K562 (cell line): ENCODE results near the gene CFAP52. TPM values are rescaled to one million over a fixed set of nuclear protein-coding genes. Genes with fewer than 3 reads are reported as not detected.

ENCODE experiments used
- ATAC-seq: fragments of 200-7000 bp; cut with Tn5 transposase; 3 replicates; pipeline ENCODE4 v1.9.1; 2020; ENCODE audit warnings: moderate library complexity
- BruUV-seq: library from RNA; stranded (reverse); fragments of 400-500 nt; replicated peaks from 2 replicates; lab custom pipeline; 2021; lab: Mats Ljungman, UMichigan
- CTCF ChIA-PET: fragments of 300-600 bp; formaldehyde crosslinking; extraction: SDS; loops from one replicate; lab custom pipeline; 2021; ENCODE audit warnings: low intra/inter-chr PET ratio; lab: Yijun Ruan, JAX
- POLR2A ChIA-PET: fragments of 300-600, 350-650 bp; sonication (Branson Sonifier 250); formaldehyde crosslinking; extraction: SDS; loops from one replicate; lab custom pipeline; 2021; ENCODE audit warnings: antibody characterized with exemption, inconsistent platforms; lab: Yijun Ruan, JAX
- DNase-seq, 4 experiments: peaks; one replicate each; pipeline versions ENCODE4 v3.0.0 to v3.0.0-alpha.2; 2011 to 2018; ENCODE audit warnings: low spot score in 3 of 4, mixed read lengths in 3 of 4; ENCODE audit errors: extremely low read depth in 1 of 4
- FAIRE-seq: peaks from 2 replicates; lab custom pipeline; 2011; peaks lifted over from hg19 to GRCh38; lab: Jason Lieb, UNC
- H2AFZ ChIP-seq: 2 replicates; pipeline ENCODE4 v1.6.0; 2011; ENCODE audit warnings: low read depth, low read length, control low read depth, inconsistent platforms
- H3K27ac ChIP-seq: fragments of 200-600 bp; 3 replicates; pipeline ENCODE4 v1.8.0; 2011; ENCODE audit warnings: low read depth, mild to moderate bottlenecking, control low read depth, inconsistent platforms, low read length, moderate library complexity, mixed read lengths; ENCODE audit errors: extremely low read depth
- H3K27me3 ChIP-seq, 2 experiments: fragments of 300-600 bp in 1 of 2; 2 replicates in 1 of 2; 3 replicates in 1 of 2; pipeline versions ENCODE4 v1.6.0 to v1.8.0; 2011; ENCODE audit warnings: inconsistent platforms in 2 of 2, low read length in 2 of 2, mild to moderate bottlenecking in 1 of 2, mixed read lengths in 1 of 2, moderate library complexity in 1 of 2; ENCODE audit not compliant: control insufficient read depth in 2 of 2, insufficient read depth in 2 of 2
- H3K36me3 ChIP-seq: fragments of 300-600 bp; 3 replicates; pipeline ENCODE4 v1.8.0; 2011; ENCODE audit warnings: mild to moderate bottlenecking, low read length, inconsistent platforms; ENCODE audit not compliant: control insufficient read depth, insufficient read depth
- H3K4me1 ChIP-seq, 2 experiments: fragments of 200-600 bp in 1 of 2; replicated peaks in 1 of 2; 2 replicates in 1 of 2; 3 replicates in 1 of 2; pipeline versions ENCODE4 v1.5.1 to v1.8.0; 2011; ENCODE audit warnings: inconsistent platforms in 2 of 2, low read length in 2 of 2, mild to moderate bottlenecking in 1 of 2, mixed read lengths in 1 of 2, moderate library complexity in 1 of 2; ENCODE audit not compliant: control insufficient read depth in 2 of 2, insufficient read depth in 2 of 2
- H3K4me2 ChIP-seq: 2 replicates; pipeline ENCODE4 v1.6.1; 2011; ENCODE audit warnings: low read length, control low read depth, inconsistent platforms, mixed read lengths; ENCODE audit not compliant: insufficient read depth
- H3K4me3 ChIP-seq: fragments of 200-600 bp; sonication (generic), shearing (Covaris generic); 2 replicates; pipeline ENCODE4 v1.5.1; 2016; ENCODE audit warnings: control low read depth, inconsistent platforms
- H3K79me2 ChIP-seq: fragments of 200-600 bp; 3 replicates; pipeline ENCODE4 v1.8.0; 2011; ENCODE audit warnings: low read length, inconsistent platforms; ENCODE audit not compliant: control insufficient read depth, insufficient read depth
- H3K9ac ChIP-seq, 2 experiments: 2 replicates each; pipeline versions ENCODE4 v1.6.0 to v1.6.1; 2011; ENCODE audit warnings: low read depth in 2 of 2, low read length in 2 of 2, control low read depth in 1 of 2, inconsistent platforms in 1 of 2, mild to moderate bottlenecking in 1 of 2, mixed read lengths in 1 of 2; ENCODE audit not compliant: insufficient read depth in 1 of 2
- H3K9me1 ChIP-seq: one replicate; pipeline ENCODE4 v1.6.0; 2011; ENCODE audit warnings: inconsistent platforms, mild to moderate bottlenecking, low read length, moderate library complexity; ENCODE audit not compliant: control insufficient read depth, insufficient read depth
- H3K9me3 ChIP-seq: replicated peaks from 2 replicates; pipeline ENCODE4 v1.5.1; 2011; ENCODE audit warnings: low read depth, low read length, inconsistent platforms; ENCODE audit not compliant: control insufficient read depth, insufficient read depth
- H4K20me1 ChIP-seq: replicated peaks from 2 replicates; pipeline ENCODE4 v1.6.1; 2011; ENCODE audit warnings: low read length, inconsistent platforms, mixed read lengths; ENCODE audit not compliant: control insufficient read depth, insufficient read depth
- BCL6 ChIP-seq: fragments of 250-450 bp; sonication (Bioruptor Pico); IDR thresholded peaks from 2 replicates; pipeline ENCODE4 v1.4.0; 2020
- EP400 ChIP-seq: fragments of 450-650 bp; IDR thresholded peaks from 2 replicates; pipeline ENCODE4 v1.6.1; 2017; ENCODE audit warnings: antibody characterized with exemption, mild to moderate bottlenecking, moderate library complexity
- GTF2F1 ChIP-seq: IDR thresholded peaks from 2 replicates; pipeline ENCODE4 v1.6.1; 2011; ENCODE audit warnings: low read depth, low read length, improper control_type of control experiment
- HCFC1 ChIP-seq: IDR thresholded peaks from 2 replicates; pipeline ENCODE4 v1.6.1; 2012; ENCODE audit warnings: low read depth, low read length, improper control_type of control experiment
- HLTF ChIP-seq: fragments of 450-650 bp; IDR thresholded peaks from 2 replicates; pipeline ENCODE4 v1.6.1; 2016
- MAFF ChIP-seq: IDR thresholded peaks from 2 replicates; pipeline ENCODE4 v1.6.1; 2012; ENCODE audit warnings: low read length, improper control_type of control experiment
- MAFG ChIP-seq: fragments of 450-650 bp; conservative IDR thresholded peaks from 2 replicates; pipeline ENCODE4 v1.6.1; 2016; ENCODE audit warnings: missing genetic modification characterization, missing compliant biosample characterization
- MTA2 ChIP-seq: fragments of 450-650 bp; IDR thresholded peaks from 2 replicates; pipeline ENCODE4 v1.6.1; 2016; ENCODE audit warnings: low read depth
- NFE2 ChIP-seq: IDR thresholded peaks from 2 replicates; pipeline ENCODE4 v1.6.1; 2014; ENCODE audit warnings: antibody characterized with exemption, low read depth
- PCBP2 ChIP-seq: fragments of 200-400 bp; formaldehyde crosslinking; IDR thresholded peaks from 2 replicates; pipeline ENCODE4 v1.6.1; 2018; ENCODE audit warnings: low read length, low read depth, mild to moderate bottlenecking, moderate library complexity; ENCODE audit not compliant: poor library complexity, severe bottlenecking
- SETDB1 ChIP-seq: IDR thresholded peaks from one replicate; pipeline ENCODE4 v1.6.1; 2012; ENCODE audit warnings: low read length, control low read depth, inconsistent platforms
- SMARCB1 ChIP-seq: IDR thresholded peaks from 2 replicates; pipeline ENCODE4 v1.6.1; 2011; ENCODE audit warnings: improper control_type of control experiment, low read depth; ENCODE audit not compliant: insufficient read length
- YBX1 ChIP-seq: fragments of 450-650 bp; IDR thresholded peaks from 2 replicates; pipeline ENCODE4 v1.7.1; 2016; ENCODE audit warnings: mild to moderate bottlenecking
- YY1 ChIP-seq, 3 experiments: IDR thresholded peaks; 2 replicates each; pipeline ENCODE4 v1.6.1; 2011; ENCODE audit warnings: low read length in 2 of 3, mild to moderate bottlenecking in 2 of 3, moderate library complexity in 2 of 3, borderline replicate concordance in 1 of 3, control low read depth in 1 of 3, low read depth in 1 of 3; ENCODE audit not compliant: insufficient read depth in 3 of 3, insufficient replicate concordance in 2 of 3, control insufficient read depth in 1 of 3, insufficient read length in 1 of 3; ENCODE audit errors: extremely low read depth in 1 of 3
- ZFP30 ChIP-seq: fragments of 250-450 bp; sonication (Bioruptor Pico); IDR thresholded peaks from 2 replicates; pipeline ENCODE4 v1.8.0; 2022; ENCODE audit warnings: moderate library complexity, mild to moderate bottlenecking, inconsistent platforms, borderline replicate concordance
- ZNF217 ChIP-seq: sonication (generic); formaldehyde crosslinking; IDR thresholded peaks from 2 replicates; pipeline ENCODE4 v1.8.0; 2022; ENCODE audit warnings: mild to moderate bottlenecking, missing genetic modification reagents
- ZNF316 ChIP-seq: fragments of 450-650 bp; IDR thresholded peaks from 2 replicates; pipeline ENCODE4 v1.6.1; 2016
- WGBS: fragments of 100-300 bp; shearing (Covaris generic); methylation state at CpG from one replicate; pipeline ENCODE4 v1.1.6; 2016; ENCODE audit warnings: low coverage, mixed read lengths; ENCODE audit not compliant: insufficient coverage; ENCODE audit errors: missing lambda C conversion rate; 5-methylcytosine and 5-hydroxymethylcytosine counted together
- in situ Hi-C: fragments of 300-500 bp; cut with MboI; formaldehyde crosslinking; loops from 4 replicates; pipeline ENCODE4 v1.15.0; 2018; ENCODE audit warnings: inconsistent platforms, mixed read lengths
- intact Hi-C: fragments of 100-400 bp; cut with micrococcal nuclease; formaldehyde crosslinking; loops from 2 replicates; pipeline ENCODE4 v1.14.2; 2022
- polyA plus RNA-seq, 8 experiments: library from polyadenylated mRNA; depleted of rRNA in 4 of 8; stranded (reverse) in 5 of 8; unstranded in 3 of 8; fragments of >200 nt; fragmentation: Nextera tagmentation in 2 of 8; fragmentation: Illumina TruSeq in 1 of 8; extraction: Ambion mirVana in 2 of 8; extraction: Trizol in 1 of 8; gene quantifications; 2 replicates each; pipeline versions ENCODE4 v1.2.1 to v1.2.3, GENCODE V29; 2011 to 2014; ENCODE audit warnings: inconsistent platforms in 1 of 8, missing spikeins in 1 of 8
- total RNA-seq, 7 experiments: library from RNA; depleted of rRNA in 6 of 7; stranded (reverse); fragments of >200 nt in 6 of 7; fragmentation: Illumina TruSeq in 2 of 7; extraction: Trizol in 2 of 7; gene quantifications; 2 replicates each; pipeline versions ENCODE4 v1.2.1 to v1.2.3, GENCODE V29; 2011 to 2021; ENCODE audit warnings: low replicate concordance in 1 of 7

Gene CFAP52
- total and polyA plus RNA-seq, 9 of the 15 experiments (the other 6 are each of a cell fraction or from before 2014, with no cell fraction given), result not detected

DNA sequence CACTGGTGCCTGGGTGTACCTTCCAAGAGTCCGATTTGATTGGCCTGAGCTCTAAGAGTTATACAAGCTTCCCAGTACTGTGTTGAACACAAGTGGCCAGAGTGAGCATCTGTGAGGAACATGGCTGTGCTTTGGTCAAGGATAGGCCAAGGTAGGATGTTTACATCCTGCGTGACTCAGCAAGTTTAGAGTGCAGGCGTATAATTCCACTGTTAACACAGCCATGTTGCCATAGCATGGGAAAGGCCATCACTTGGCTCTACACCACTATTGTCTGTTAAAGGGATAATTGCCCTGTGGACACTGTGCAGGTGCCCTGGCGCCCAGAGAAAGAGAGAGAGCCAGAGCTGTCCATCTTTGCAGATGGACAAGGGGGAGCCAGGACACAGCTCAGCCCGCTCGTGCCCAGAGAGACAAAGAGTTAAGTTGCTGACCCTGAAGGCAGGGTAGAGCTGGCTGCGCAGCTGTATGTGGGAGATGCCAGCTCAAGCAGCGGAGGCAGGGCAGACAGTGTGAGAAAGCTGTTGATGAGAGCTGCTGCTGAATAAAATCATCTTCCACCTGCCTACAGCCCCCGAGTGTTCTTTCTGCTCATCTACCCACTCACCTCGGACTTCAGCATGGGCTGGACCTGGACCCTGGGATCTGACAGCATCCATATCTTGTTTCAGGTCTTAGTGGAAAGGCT, 11.7 kb downstream of the CFAP52 start:
- no peaks in the 10 kb centered on the region for H3K36me3 ChIP-seq
- H3K4me2 ChIP-seq, result no peak overlapping the region
- ChIA-PET CTCF (no interaction called here), POLR2A (interaction anchor here (0.6 kb wide), 1 partner anchor 49 kb away, joined by 3 read pairs; no protein-coding TSS in a partner anchor)
- no peaks in the 10 kb centered on the region for H3K27me3 ChIP-seq
- H4K20me1 ChIP-seq, result no peaks in the 10 kb centered on the region
- TF ChIP-seq NFE2 (peak; percentile 45; the same call in 1 of the 2 replicates), YBX1 (no peak), SMARCB1 (no peak), PCBP2 (no peak), HLTF (no peak), YY1 (IDR thresholded peaks at IDR 0.05; ENCODE audit: borderline replicate concordance in 1 of 3, control insufficient read depth in 1 of 3, extremely low read depth in 1 of 3, insufficient read depth in 3 of 3, insufficient read length in 1 of 3, insufficient replicate concordance in 2 of 3, low read depth in 1 of 3, low read length in 2 of 3) (peak in 1 of 3 experiments; percentile 17), GTF2F1 (no peak), MTA2 (no peak), HCFC1 (no peak), EP400 (no peak), MAFG (tag) (peak; percentile 38), ZNF217 (CRISPR knock-in tag) (no peak), SETDB1 (no peak), BCL6 (CRISPR knock-in tag) (no peak), ZFP30 (no peak), MAFF (peak; percentile 22; the same call in 1 of the 2 replicates), ZNF316 (peak; percentile 34)
- BruUV-seq, result no TSS peak
- H3K9ac ChIP-seq, result no peak overlapping the region
- WGBS, result 1% methylated on average over 9 of the region's 10 CpGs
- no peaks in the 10 kb centered on the region for H3K4me1 ChIP-seq
- FAIRE-seq (no peak), DNase-seq (no peak), ATAC-seq (no peak)
- no peak overlapping the region for H2AFZ ChIP-seq
- intact Hi-C loops, result no loop called here
- H3K4me3 ChIP-seq, result no peak overlapping the region
- no peaks in the 10 kb centered on the region for H3K9me1 ChIP-seq
- no peak overlapping the region for H3K27ac ChIP-seq
- no peaks in the 10 kb centered on the region for H3K9me3 ChIP-seq
- H3K79me2 ChIP-seq, result no peaks in the 10 kb centered on the region
- in situ Hi-C loops, result no loop called here
